Thyroid gland (tissue), 4 donors: Measurements from ENCODE around the gene DHPS.

Source experiments
- CTCF ChIP-seq, 6 experiments: fragments of 200-600 bp in 3 of 6; fragments of 450-650 bp in 3 of 6; sonication (generic) in 3 of 6; IDR thresholded peaks; one replicate each; pipeline ENCODE4 v1.5.1; 2016 to 2019; ENCODE audit warnings: antibody characterized with exemption in 6 of 6, mild to moderate bottlenecking in 2 of 6, inconsistent platforms in 1 of 6, moderate library complexity in 1 of 6
- POLR2A ChIP-seq, 2 donors: fragments of 450-650 bp; IDR thresholded peaks; one replicate each; pipeline ENCODE4 v1.6.1; 2017; ENCODE audit warnings: antibody characterized with exemption in 2 of 2, mild to moderate bottlenecking in 2 of 2, moderate library complexity in 1 of 2

DNA sequence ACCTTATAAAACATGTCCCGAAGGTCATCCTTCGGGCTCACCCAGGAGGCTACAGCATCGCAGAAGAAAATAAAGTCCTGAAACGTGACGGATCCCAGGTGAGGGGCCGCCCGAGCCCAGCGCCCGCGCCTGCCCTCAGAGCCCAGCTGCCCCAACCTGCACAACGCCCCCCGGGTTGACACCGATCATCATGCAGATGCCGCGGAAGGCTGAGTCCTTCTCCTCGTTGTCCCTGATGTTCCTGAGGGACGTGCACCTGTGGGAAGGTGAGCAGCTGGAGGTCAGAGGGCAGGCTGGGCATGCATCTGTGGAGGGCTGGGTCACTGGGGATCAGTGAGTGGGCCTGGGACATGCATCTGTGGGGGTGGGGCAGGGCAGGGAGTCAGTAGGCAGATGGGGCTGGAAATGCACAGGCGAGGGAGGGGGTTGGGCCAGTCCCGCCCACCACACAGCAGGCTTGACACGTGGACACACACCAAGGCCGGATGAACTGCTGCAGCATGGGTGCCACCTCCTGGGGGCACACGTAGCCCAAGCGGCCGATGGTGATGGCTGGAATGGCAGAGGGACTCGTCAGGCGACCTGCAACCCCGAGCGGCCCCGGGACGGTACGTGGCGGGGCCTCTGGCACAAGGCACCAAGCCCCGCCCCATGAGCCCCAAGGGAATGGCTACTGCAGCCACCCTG lies 20.1 kb upstream of the DHPS start:
- no peak for TF ChIP-seq CTCF (IDR thresholded peaks at IDR 0.05)
- no peak for TF ChIP-seq POLR2A (IDR thresholded peaks at IDR 0.05)
